Measurements from ENCODE around the gene PARP16. TPM values are rescaled to one million over a fixed set of nuclear protein-coding genes. Genes with fewer than 3 reads are reported as not detected.

Gene PARP16
- total RNA-seq: 10 to 100 TPM in 1 of 4 donors, 1 to 10 TPM in 3; 2.3 to 14.7 (median 6.5) TPM

GRCh38 chr15:65286704-65287519 is at the start of gene PARP16:
PARP16 (minus strand) TSS chr15:65286883; CDS start chr15:65286426, 457 bp downstream.
- H3K4me3 ChIP-seq: peak within 1 kb of the TSS; percentile 74 to 85
- intact Hi-C loops (cut with DNase I; ENCODE audit: low total_unique reads): no loop called here
- H3K27ac ChIP-seq: peak within 1 kb of the TSS; percentile 91 to 93
- no peaks in the 10 kb centered on the region for H3K27me3 ChIP-seq
- H3K4me1 ChIP-seq: peaks cover 0 to 7% of the 10 kb centered on the region in 2 donors
- no peaks in the 10 kb centered on the region for H3K9me3 ChIP-seq
- DNase-seq: peak; percentile 91 to 92
- TF ChIP-seq POLR2A (IDR thresholded peaks at IDR 0.05) (peak; percentile 78 to 93), CTCF (IDR thresholded peaks at IDR 0.05) (peak; percentile 50 to 88 (median 82))
- H3K36me3 ChIP-seq: no peaks in the 10 kb centered on the region

- no peaks in the 10 kb centered on the region for H3K9me3 ChIP-seq
- H3K27ac ChIP-seq: no peak overlapping the region
- intact Hi-C loops (cut with DNase I; ENCODE audit: low total_unique reads): no loop called here
- no peaks in the 10 kb centered on the region for H3K27me3 ChIP-seq
- DNase-seq: no peak
- H3K36me3 ChIP-seq: no peaks in the 10 kb centered on the region
- H3K4me1 ChIP-seq: no peaks in the 10 kb centered on the region
- H3K4me3 ChIP-seq: no peak overlapping the region
- TF ChIP-seq POLR2A (IDR thresholded peaks at IDR 0.05) (no peak), CTCF (IDR thresholded peaks at IDR 0.05) (no peak)
These were observed 48.8 kb upstream of the PARP16 start for GRCh38 chr15:65335278-65336055.

- intact Hi-C loops (cut with DNase I; ENCODE audit: low total_unique reads): no loop called here
- no peaks in the 10 kb centered on the region for H3K27me3 ChIP-seq
- H3K36me3 ChIP-seq: no peaks in the 10 kb centered on the region
- TF ChIP-seq CTCF (IDR thresholded peaks at IDR 0.05): no peak
- no peak for TF ChIP-seq POLR2A (IDR thresholded peaks at IDR 0.05)
- no peak overlapping the region for H3K27ac ChIP-seq
- H3K4me1 ChIP-seq: no peaks in the 10 kb centered on the region
- H3K4me3 ChIP-seq: no peak overlapping the region
- no peak for DNase-seq
- no peaks in the 10 kb centered on the region for H3K9me3 ChIP-seq
These were observed 48.0 kb upstream of the PARP16 start for GRCh38 chr15:65334586-65335231.

- intact Hi-C loops (cut with DNase I; ENCODE audit: low total_unique reads): no loop called here
- Histone ChIP-seq H3K4me3 (no peak overlapping the region), H3K4me1 (no peaks in the 10 kb centered on the region), H3K27me3 (no peaks in the 10 kb centered on the region), H3K36me3 (no peaks in the 10 kb centered on the region), H3K27ac (no peak overlapping the region), H3K9me3 (no peaks in the 10 kb centered on the region)
- TF ChIP-seq CTCF (IDR thresholded peaks at IDR 0.05) (no peak), POLR2A (IDR thresholded peaks at IDR 0.05) (no peak)
- no peak for DNase-seq
These were observed 47.2 kb upstream of the PARP16 start for GRCh38 chr15:65333856-65334255.

Data from uterus (tissue), 4 donors.